GM21390 (cell line): ENCODE measurements around the gene HCFC1R1.
"Not testable (repeated sequence)": the region's sequence is repeated elsewhere in the genome, so short reads cannot be mapped to it uniquely, and the experiment has no call there.

Source experiments
- ATAC-seq: cut with Tn5 transposase; IDR thresholded peaks from one replicate; pipeline ENCODE4 v1.9.1; 2021; ENCODE audit not compliant: unreplicated experiment

HCFC1R1 gene

GRCh38 chr16:3057181-3058138, 33.7 kb upstream of the HCFC1R1 start:
- ATAC-seq = no peak

- no peak for ATAC-seq
Measured at GRCh38 chr16:3056336-3057180, 32.8 kb upstream of the HCFC1R1 start.

- not testable (repeated sequence) for ATAC-seq
Measured at GRCh38 chr16:3055734-3056115, 32.0 kb upstream of the HCFC1R1 start.

DNA sequence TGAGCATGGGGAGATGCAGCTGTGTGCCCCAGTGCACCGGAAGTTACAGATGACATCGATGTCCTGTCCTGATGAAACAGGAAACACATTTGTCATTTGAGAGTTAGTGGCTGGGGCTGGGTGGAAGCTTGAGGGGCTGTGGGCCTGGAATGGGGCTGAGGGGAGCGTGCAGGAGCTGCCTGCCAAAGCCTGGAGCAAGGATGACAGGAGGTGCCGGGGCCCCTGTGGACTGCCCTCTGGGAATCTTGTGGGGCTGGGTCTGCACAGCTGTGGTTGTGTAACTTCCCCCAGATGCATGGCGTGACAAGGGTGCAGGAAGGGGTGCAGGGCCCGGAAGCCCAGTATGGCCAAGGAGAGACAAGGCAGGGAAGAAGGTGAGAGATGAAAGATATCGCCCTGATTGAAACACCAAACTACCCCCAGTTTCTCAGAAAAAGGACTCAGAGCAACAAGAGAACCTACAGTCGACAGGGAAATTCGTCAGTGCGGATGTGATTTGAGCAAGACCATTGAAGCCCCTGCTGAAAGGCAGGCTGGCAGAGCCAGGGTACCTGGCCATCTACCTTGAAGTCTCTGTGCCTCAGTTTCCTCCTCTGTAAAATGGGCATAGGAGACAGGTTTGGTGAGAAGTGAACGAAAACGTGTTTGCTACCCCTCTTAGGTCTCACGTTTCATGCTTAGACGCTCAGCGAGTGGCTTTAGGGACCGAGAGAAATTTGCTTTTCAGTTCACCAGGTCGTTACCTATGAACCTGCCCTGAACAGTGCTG, 31.4 kb upstream of the HCFC1R1 start:
- ATAC-seq = no peak

DNA sequence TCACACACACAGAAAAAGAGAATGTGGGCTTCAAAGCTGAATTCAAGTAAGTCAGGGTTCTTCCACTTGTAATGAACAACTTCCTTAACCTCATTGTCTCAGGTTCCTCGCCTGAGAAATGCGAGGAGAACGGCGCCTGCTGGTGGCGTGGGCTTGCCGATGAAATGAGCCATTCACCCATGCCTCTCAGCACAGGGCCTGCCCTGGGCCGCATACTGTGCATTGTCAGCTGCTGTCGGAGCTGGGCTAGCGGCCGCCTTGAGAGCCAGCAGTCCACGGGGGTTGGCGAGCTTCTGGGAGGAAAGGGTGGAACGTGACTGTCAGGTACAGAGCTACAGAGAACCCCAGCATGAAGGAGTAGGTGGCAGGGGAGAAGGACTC, 29.6 kb upstream of the HCFC1R1 start:
- not testable (repeated sequence) for ATAC-seq

DNA sequence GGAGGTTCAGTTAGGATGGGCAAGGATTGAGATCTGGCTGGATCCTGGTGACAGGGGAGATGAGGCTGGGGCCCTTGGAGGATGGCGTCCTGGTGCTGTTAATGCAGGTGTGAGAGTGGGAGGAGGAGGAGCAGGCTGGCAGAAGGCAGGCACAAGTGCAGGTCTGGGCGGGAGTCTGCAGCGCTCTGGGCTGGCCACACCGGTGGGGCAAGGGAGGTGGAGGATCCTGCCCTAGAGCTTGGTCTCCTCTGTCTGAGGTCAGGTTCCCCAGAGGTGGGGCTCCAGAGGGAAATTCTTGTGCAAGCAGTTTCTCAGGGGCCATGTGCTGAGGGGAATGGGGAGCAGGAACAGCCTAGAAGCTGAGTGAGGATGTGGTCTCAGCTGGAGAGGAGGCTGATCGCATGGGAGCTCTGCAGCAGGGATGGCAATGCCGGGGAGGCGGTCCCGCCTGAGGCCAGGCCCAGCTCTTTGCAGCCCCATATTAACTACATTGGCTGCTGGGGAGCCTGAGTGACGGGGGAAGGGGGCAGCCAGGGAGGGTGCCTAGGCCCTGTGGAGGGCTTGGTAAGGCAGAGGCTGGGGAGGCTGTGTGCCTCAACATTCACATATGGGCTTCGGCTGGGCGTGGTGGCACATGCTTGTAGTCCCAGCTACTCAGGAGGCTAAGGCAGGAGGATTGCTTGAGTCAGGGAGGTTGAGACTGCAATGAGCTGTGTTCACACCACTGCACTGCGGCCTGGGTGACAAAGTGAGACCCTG, 29.0 kb upstream of the HCFC1R1 start:
- not testable (repeated sequence) for ATAC-seq

GRCh38 chr16:3051494-3051893, 27.8 kb upstream of the HCFC1R1 start:
- no peak for ATAC-seq

DNA sequence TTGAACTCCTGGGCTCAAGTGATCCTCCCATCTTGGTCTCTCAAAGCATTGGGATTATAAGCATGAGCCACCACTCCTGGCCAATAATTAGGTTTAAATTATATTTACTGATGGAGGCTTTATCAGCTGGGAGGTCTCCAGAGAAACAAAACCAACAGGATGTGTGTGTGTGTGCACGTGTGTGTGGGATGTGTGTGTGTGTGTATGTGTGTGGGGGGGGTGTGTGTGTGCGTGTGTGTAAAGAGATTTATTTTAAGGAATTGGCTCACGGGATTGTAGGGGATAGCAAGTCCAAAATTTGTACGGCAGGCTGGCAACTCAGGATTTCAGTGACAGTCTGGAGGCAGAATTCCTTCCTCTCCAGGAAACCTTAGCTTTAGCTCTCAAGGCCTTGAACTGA, 27.3 kb upstream of the HCFC1R1 start:
- ATAC-seq = no peak

GRCh38 chr16:3050487-3050886, 26.7 kb upstream of the HCFC1R1 start:
- no peak for ATAC-seq

DNA sequence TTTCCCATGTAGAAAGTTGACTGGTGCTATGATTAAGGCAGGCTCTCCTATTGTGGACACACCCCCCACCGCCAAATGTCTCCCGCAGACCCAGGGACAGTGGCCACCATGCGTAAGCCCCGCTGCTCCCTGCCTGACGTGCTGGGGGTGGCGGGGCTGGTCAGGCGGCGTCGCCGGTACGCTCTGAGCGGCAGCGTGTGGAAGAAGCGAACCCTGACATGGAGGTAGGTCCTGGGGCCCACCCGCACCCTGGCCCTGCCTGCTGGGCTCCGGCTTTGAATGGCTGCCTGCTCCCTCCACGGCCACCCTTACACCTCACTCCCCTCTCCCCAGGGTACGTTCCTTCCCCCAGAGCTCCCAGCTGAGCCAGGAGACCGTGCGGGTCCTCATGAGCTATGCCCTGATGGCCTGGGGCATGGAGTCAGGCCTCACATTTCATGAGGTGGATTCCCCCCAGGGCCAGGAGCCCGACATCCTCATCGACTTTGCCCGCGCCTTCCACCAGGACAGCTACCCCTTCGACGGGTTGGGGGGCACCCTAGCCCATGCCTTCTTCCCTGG, 26.3 kb upstream of the HCFC1R1 start:
- no peak for ATAC-seq

GRCh38 chr16:3047387-3047720, 23.6 kb upstream of the HCFC1R1 start:
- ATAC-seq = no peak

GRCh38 chr16:3046641-3047386, 23.1 kb upstream of the HCFC1R1 start:
- ATAC-seq = no peak

GRCh38 chr16:3045758-3046640, 22.3 kb upstream of the HCFC1R1 start, which contains the start of gene MMP25:
MMP25 (plus strand) TSS chr16:3046561; CDS start chr16:3046918, 357 bp downstream.
- no peak for ATAC-seq

GRCh38 chr16:3044708-3045107, 21.0 kb upstream of the HCFC1R1 start:
- no peak for ATAC-seq

DNA sequence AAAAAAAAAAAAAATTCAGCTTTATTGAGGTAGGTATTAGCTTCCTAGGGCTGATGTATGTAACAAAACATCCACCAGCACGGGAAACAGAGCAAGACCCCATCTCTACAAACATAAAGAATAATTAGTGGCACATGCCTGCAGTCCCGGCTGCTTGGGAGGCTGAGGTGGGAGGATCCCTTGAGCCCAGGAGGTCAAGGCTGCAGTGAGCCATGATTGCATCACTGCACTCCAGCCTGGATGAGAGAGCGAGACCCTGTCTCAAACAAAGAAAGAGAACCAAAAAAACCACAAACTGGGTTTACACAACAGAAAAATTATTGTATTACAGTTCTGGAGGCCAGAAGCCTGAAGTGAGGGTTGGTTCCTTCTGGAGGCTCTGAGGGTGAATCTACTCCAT, 18.6 kb upstream of the HCFC1R1 start:
- ATAC-seq = no peak

DNA sequence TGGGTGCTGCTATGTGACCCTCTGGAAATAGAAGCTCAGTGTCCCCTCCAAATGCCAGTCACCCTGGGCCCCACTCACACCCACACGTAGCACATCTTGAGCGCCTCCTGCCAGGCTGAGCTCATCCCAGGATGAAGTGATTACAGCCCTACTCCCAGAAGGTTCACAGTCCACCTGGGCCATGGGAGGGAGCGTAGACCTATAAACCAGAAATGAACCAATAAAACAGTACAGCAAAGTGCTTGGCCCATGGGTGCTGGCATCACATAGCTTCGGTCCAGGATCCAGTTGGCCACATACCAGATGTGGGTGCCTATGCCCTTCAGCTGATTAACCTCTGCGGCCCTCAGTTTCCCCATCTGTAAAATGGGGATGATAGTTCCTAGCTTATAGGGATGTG, 15.2 kb upstream of the HCFC1R1 start:
- no peak for ATAC-seq

DNA sequence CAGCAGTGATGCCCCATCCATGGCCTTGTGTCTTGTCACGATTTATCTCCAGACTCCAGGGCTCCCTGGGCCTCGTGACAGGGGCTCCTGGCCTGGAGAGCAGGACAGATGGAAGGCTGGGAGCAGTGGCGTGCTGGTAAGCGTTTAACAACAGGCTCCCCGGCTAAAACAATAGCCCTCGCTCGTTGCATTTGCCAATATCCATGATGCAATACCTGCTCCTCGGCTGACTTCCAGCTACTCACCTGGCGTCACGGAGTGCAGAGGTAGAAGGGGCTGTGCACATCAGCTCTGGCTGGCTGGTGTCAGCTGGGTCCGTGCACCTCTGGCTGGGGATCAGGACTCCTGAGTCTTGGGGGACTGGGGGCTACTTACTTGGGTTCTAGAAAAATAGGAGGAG, 14.5 kb upstream of the HCFC1R1 start:
- no peak for ATAC-seq

DNA sequence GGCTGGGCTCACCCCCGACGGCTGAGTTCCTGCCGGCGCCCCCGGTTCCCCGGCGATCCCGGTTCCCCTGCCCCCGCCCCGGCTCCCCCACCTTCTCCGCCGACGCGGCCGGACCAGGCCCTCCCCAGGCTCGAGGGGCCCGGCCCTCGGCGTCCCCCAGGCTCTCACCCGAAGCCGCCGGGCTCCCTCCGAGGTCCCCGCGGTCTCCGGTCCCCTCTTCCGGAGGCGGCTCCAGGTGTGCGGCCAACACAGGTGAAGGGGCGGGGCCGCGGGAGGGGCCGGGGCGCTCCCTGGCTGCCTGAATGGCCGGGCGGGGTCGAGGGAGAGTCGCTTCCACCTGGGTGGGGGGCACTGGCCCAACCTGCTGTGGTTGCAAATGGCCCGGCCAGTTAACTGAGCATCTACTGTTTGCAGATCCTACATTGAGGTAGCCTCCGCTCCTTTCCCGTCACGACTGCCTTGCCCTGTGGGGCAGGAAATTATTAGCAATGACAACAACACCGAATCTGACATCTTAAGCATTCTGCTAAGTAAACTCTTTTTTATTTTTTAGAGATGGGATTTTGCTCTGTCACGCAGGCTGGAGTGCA, 13.1 kb upstream of the HCFC1R1 start, which contains the start of gene BICDL2:
TSS of gene BICDL2 (minus strand) at position 219 of the 590 bp plus-strand sequence. CDS start 1,448 bp downstream, outside the sequence.
- no peak for ATAC-seq
